NCI-H82 (cell line): ENCODE results near the gene SLC35B1.

Experiments
- DNase-seq: peaks from one replicate; lab custom pipeline; 2025; lab: John Stamatoyannopoulos, UW

SLC35B1 gene

GRCh38 chr17:49670641-49671040 is 37.1 kb downstream of the SLC35B1 start:
- no peak for DNase-seq

DNA sequence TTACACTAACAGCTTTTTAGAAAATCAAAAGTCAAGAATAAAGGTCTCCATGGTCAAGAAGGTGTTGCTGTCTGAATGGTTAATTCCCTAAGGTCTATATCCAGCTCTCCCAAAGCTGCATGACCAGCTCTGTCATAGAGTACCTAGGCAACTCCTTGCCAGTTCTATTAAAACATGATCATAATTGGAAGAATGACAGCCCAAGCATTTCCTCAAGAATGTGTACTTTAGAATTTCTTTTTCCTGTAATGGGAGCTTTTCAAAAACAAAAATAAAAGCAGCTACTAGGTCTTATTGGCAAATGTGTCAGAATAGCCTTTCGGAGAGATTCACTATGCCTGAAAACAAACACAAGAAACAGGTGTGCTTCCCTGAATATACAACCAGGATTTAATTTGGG is 37.8 kb downstream of the SLC35B1 start:
- no peak for DNase-seq

- DNase-seq: no peak
Observed at GRCh38 chr17:49667854-49668253, 39.9 kb downstream of the SLC35B1 start.

- no peak for DNase-seq
Observed at GRCh38 chr17:49664706-49665211, 43.0 kb downstream of the SLC35B1 start.

DNA sequence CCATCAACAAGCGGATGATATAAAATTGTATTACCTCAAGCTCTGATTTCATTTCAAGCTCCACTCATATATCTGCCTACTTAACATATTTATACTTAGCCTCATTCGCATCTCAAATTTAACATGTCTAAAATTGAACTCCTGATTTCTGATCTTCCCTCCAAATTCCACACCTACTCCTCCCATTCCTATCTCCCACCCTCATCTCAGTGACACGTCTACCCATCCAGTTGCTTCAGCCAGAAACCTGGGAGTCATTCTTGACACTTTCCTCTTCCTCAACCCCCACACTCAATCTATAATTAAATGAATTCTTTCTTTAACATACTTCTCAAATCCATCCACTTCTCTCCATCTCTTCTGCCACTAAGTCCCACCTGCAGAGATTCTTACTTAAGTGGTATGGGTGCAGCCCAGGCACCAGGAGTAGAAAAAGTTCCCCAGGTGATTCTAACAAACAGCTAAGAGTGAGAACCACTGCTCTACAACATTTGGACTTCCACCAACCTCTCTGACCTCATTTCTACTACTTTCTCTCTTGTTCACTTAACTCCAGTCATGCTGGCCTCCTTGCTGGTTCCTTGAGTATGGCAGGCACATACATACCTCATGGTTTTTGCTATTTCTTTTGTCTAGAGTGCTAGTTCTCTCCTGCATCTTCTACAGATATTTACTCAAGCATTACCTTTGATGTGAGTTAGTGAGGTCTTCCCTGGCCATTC is 47.9 kb downstream of the SLC35B1 start:
- no peak for DNase-seq

- no peak for DNase-seq
Observed at GRCh38 chr17:49656247-49656646, 51.5 kb downstream of the SLC35B1 start.
